CD14-positive monocyte (primary cell): ENCODE results near the gene IKBKE. TPM values are rescaled to one million over a fixed set of nuclear protein-coding genes. Genes with fewer than 3 reads are reported as not detected.

Experiments used
- DNase-seq, 3 donors: peaks; one replicate each; pipeline ENCODE4 v3.0.0-alpha.2; 2011 to 2022
- H2AFZ ChIP-seq: 2 replicates; pipeline ENCODE4 v1.6.0; 2012; ENCODE audit warnings: mild to moderate bottlenecking, low read depth, low read length, inconsistent platforms; ENCODE audit not compliant: insufficient read depth, poor library complexity, severe bottlenecking
- H3K27ac ChIP-seq, 2 donors: 1 replicate in 1 of 2; 2 replicates in 1 of 2; pipeline ENCODE4 v1.5.1; 2012 to 2013; ENCODE audit warnings: low read length in 2 of 2, control low read depth in 1 of 2, inconsistent platforms in 1 of 2, low read depth in 1 of 2, mild to moderate bottlenecking in 1 of 2
- H3K27me3 ChIP-seq, 2 donors: one replicate each; pipeline versions ENCODE4 v1.6.0 to v1.6.1; 2011 to 2013; ENCODE audit warnings: low read length in 2 of 2; ENCODE audit not compliant: control insufficient read depth in 2 of 2, insufficient read depth in 2 of 2
- H3K36me3 ChIP-seq, 2 donors: replicated peaks in 1 of 2; 1 replicate in 1 of 2; 2 replicates in 1 of 2; pipeline versions ENCODE4 v1.5.1 to v1.6.1; 2012 to 2013; ENCODE audit warnings: low read length in 2 of 2, control low read depth in 1 of 2, inconsistent platforms in 1 of 2, mild to moderate bottlenecking in 1 of 2; ENCODE audit not compliant: insufficient read depth in 2 of 2, control insufficient read depth in 1 of 2
- H3K4me1 ChIP-seq, 2 donors: 1 replicate in 1 of 2; 2 replicates in 1 of 2; pipeline versions ENCODE4 v1.5.1 to v1.6.1; 2012 to 2013; ENCODE audit warnings: low read length in 2 of 2, control low read depth in 1 of 2, inconsistent platforms in 1 of 2, mild to moderate bottlenecking in 1 of 2, moderate library complexity in 1 of 2; ENCODE audit not compliant: insufficient read depth in 2 of 2, control insufficient read depth in 1 of 2
- H3K4me2 ChIP-seq: replicated peaks from 2 replicates; pipeline ENCODE3; 2012; ENCODE audit warnings: low read length, moderate library complexity, mild to moderate bottlenecking; ENCODE audit not compliant: poor library complexity, severe bottlenecking; ENCODE audit errors: extremely low read depth
- H3K4me3 ChIP-seq, 3 experiments: fragments of 200-600 bp in 1 of 3; sonication (generic) in 1 of 3; replicated peaks in 1 of 3; 1 replicate in 2 of 3; 2 replicates in 1 of 3; pipeline ENCODE4 v1.5.1; 2011 to 2013; ENCODE audit warnings: low read length in 3 of 3, mild to moderate bottlenecking in 3 of 3, control low read depth in 2 of 3, low read depth in 2 of 3, inconsistent platforms in 1 of 3, moderate library complexity in 1 of 3
- H3K79me2 ChIP-seq: 2 replicates; pipeline ENCODE4 v1.6.0; 2012; ENCODE audit warnings: mild to moderate bottlenecking, control low read depth, inconsistent platforms, low read length, moderate library complexity; ENCODE audit not compliant: insufficient read depth
- H3K9ac ChIP-seq: 2 replicates; pipeline ENCODE4 v1.6.0; 2017; ENCODE audit warnings: low read length, mild to moderate bottlenecking; ENCODE audit not compliant: insufficient read depth, poor library complexity, severe bottlenecking
- H3K9me3 ChIP-seq, 2 donors: replicated peaks in 1 of 2; 1 replicate in 1 of 2; 2 replicates in 1 of 2; pipeline versions ENCODE4 v1.5.1 to v1.6.1; 2012 to 2013; ENCODE audit warnings: low read length in 2 of 2, control low read depth in 1 of 2; ENCODE audit not compliant: control insufficient read depth in 1 of 2, insufficient read depth in 1 of 2
- H4K20me1 ChIP-seq: 2 replicates; pipeline ENCODE4 v1.6.0; 2012; ENCODE audit warnings: mild to moderate bottlenecking, low read length, control low read depth, moderate library complexity; ENCODE audit not compliant: insufficient read depth
- H3K27ac Mint-ChIP-seq, 7 donors: one replicate each; pipeline ENCODE4 v1.8.0; 2020; ENCODE audit warnings: mild to moderate bottlenecking in 7 of 7, mixed read lengths in 7 of 7, moderate library complexity in 6 of 7, inconsistent platforms in 2 of 7
- H3K27me3 Mint-ChIP-seq, 3 donors: one replicate each; pipeline ENCODE4 v1.8.0; 2021 to 2022; ENCODE audit warnings: low read depth in 3 of 3, mild to moderate bottlenecking in 3 of 3, mixed read lengths in 3 of 3, moderate library complexity in 3 of 3, inconsistent platforms in 1 of 3
- H3K36me3 Mint-ChIP-seq, 2 donors: one replicate each; pipeline ENCODE4 v1.8.0; 2020; ENCODE audit warnings: mixed read lengths in 2 of 2, inconsistent platforms in 1 of 2, mild to moderate bottlenecking in 1 of 2
- H3K4me1 Mint-ChIP-seq: one replicate; pipeline ENCODE4 v1.8.0; 2020; ENCODE audit warnings: mild to moderate bottlenecking, mixed read lengths
- H3K4me3 Mint-ChIP-seq, 2 donors: one replicate each; pipeline ENCODE4 v1.8.0; 2020; ENCODE audit warnings: mild to moderate bottlenecking in 2 of 2, mixed read lengths in 2 of 2, moderate library complexity in 1 of 2
- H3K9me3 Mint-ChIP-seq, 7 donors: one replicate each; pipeline ENCODE4 v1.8.0; 2020 to 2022; ENCODE audit warnings: mixed read lengths in 7 of 7, mild to moderate bottlenecking in 6 of 7, moderate library complexity in 6 of 7, inconsistent platforms in 2 of 7
- CTCF ChIP-seq: fragments of 200-600 bp; IDR thresholded peaks from one replicate; pipeline ENCODE4 v1.8.0; 2022; ENCODE audit warnings: antibody characterized with exemption, mild to moderate bottlenecking
- WGBS: methylation state at CpG from one replicate; pipeline ENCODE4 v1.1.5; 2013; ENCODE audit warnings: missing lambda C conversion rate; ENCODE audit not compliant: insufficient coverage; 5-methylcytosine and 5-hydroxymethylcytosine counted together
- intact Hi-C, 2 donors: fragments of 100-400 bp; cut with micrococcal nuclease; formaldehyde crosslinking; loops; one replicate each; pipeline versions ENCODE4 v1.15.0 to v1.15.1; 2023
- polyA plus RNA-seq, 3 donors: library from polyadenylated mRNA; depleted of rRNA in 1 of 3; unstranded in 2 of 3; stranded (reverse) in 1 of 3; fragments of 300-500 nt in 2 of 3; fragments of >200 nt in 1 of 3; fragmentation: Illumina TruSeq in 2 of 3; gene quantifications; 1 replicate in 2 of 3; 2 replicates in 1 of 3; pipeline ENCODE4 v1.2.3, GENCODE V29; 2012 to 2021

Gene IKBKE
- polyA plus RNA-seq, 3 donors = 35.6 to 40.7 (median 37.6) TPM

- H3K4me2 ChIP-seq = peak overlapping the region; percentile 81
- no peaks in the 10 kb centered on the region for H4K20me1 ChIP-seq
- peak overlapping the region; percentile 55 for H3K9ac ChIP-seq
- peak; percentile 31 to 84 (median 44) for DNase-seq
- peak; percentile 9 for TF ChIP-seq CTCF
- H3K4me1 ChIP-seq = peaks cover 37 to 65% of the 10 kb centered on the region in 2 donors
- H3K9me3 ChIP-seq = no peaks in the 10 kb centered on the region
- no peaks in the 10 kb centered on the region for H3K79me2 ChIP-seq
- peak overlapping the region; percentile 78 to 91 for H3K4me3 Mint-ChIP-seq
- intact Hi-C loops = no loop called here
- 9% methylated on average over 31 of the region's 48 CpGs for WGBS
- H3K27me3 ChIP-seq = peaks cover 32 to 52% of the 10 kb centered on the region in 2 donors
- H3K9me3 Mint-ChIP-seq = peaks cover 0 to 8% (median 5%) of the 10 kb centered on the region in 7 donors
- no peak overlapping the region for H3K27ac ChIP-seq
- peaks cover 11 to 16% of the 10 kb centered on the region in 2 donors for H3K36me3 Mint-ChIP-seq
- peak overlapping the region; percentile 42 to 75 (median 57) for H3K4me3 ChIP-seq
- H3K27ac Mint-ChIP-seq = peak overlapping the region in 6 of 7 donors; percentile 30 to 85 (median 70)
- H3K27me3 Mint-ChIP-seq = peaks cover 51 to 66% (median 51%) of the 10 kb centered on the region in 3 donors
- H3K36me3 ChIP-seq = no peaks in the 10 kb centered on the region
- peaks cover 59% of the 10 kb centered on the region for H3K4me1 Mint-ChIP-seq
- peak overlapping the region; percentile 68 for H2AFZ ChIP-seq
These were observed 36.4 kb downstream of the IKBKE start for GRCh38 chr1:206506405-206507283.

GRCh38 chr1:206507284-206508129, 37.2 kb downstream of the IKBKE start, which contains the start of gene RASSF5:
RASSF5 (plus strand) TSS chr1:206507531; CDS start chr1:206507603, 72 bp downstream.
- peak within 1 kb of the TSS; percentile 55 for H3K9ac ChIP-seq

More at GRCh38 chr1:206507284-206508129, 37.2 kb downstream of the IKBKE start, which contains the start of gene RASSF5:
- WGBS = 1% methylated on average over 95 of the region's 97 CpGs
- Histone ChIP-seq H3K79me2 (no peaks in the 10 kb centered on the region), H2AFZ (peak within 1 kb of the TSS; percentile 68), H3K9me3 (no peaks in the 10 kb centered on the region), H4K20me1 (no peaks in the 10 kb centered on the region), H3K27me3 (peaks cover 32 to 54% of the 10 kb centered on the region in 2 donors), H3K27ac (no peak within 1 kb of the TSS), H3K4me1 (peaks cover 37 to 64% of the 10 kb centered on the region in 2 donors), H3K36me3 (no peaks in the 10 kb centered on the region), H3K4me3 (peak within 1 kb of the TSS; percentile 42 to 75 (median 57)), H3K4me2 (peak within 1 kb of the TSS; percentile 81)
- Mint-ChIP-seq H3K9me3 (peaks cover 0 to 8% (median 5%) of the 10 kb centered on the region in 7 donors), H3K27me3 (peaks cover 47 to 74% (median 56%) of the 10 kb centered on the region in 3 donors), H3K27ac (peak within 1 kb of the TSS in 6 of 7 donors; percentile 42 to 85 (median 72)), H3K36me3 (peaks cover 7 to 13% of the 10 kb centered on the region in 2 donors), H3K4me3 (peak within 1 kb of the TSS; percentile 78 to 91), H3K4me1 (peaks cover 59% of the 10 kb centered on the region)
- TF ChIP-seq CTCF = no peak
- DNase-seq = peak; percentile 60 to 79 (median 77)
- intact Hi-C loops = no loop called here
